HepG2 (cell line): ENCODE results near the gene STN1.

Experiments
- CEBPB ChIP-seq: IDR thresholded peaks from 2 replicates; pipeline ENCODE4 v1.6.1; 2011; ENCODE audit warnings: low read depth, low read length, improper control_type of control experiment, borderline replicate concordance
- IRX3 ChIP-seq: sonication (generic); formaldehyde crosslinking; IDR thresholded peaks from 2 replicates; pipeline ENCODE4 v1.8.1; 2023; ENCODE audit warnings: mild to moderate bottlenecking, low read depth, missing genetic modification reagents, borderline replicate concordance
- PAX8 ChIP-seq: sonication (generic); formaldehyde crosslinking; IDR thresholded peaks from 2 replicates; pipeline ENCODE4 v1.8.0; 2022; ENCODE audit warnings: mild to moderate bottlenecking, missing genetic modification reagents, borderline replicate concordance
- POLR2AphosphoS5 ChIP-seq: IDR thresholded peaks from 2 replicates; pipeline ENCODE4 v1.6.1; 2012; ENCODE audit warnings: low read depth, low read length
- SMC3 ChIP-seq: IDR thresholded peaks from 2 replicates; pipeline ENCODE4 v1.6.1; 2011; ENCODE audit warnings: low read length, improper control_type of control experiment
- ZNF674 ChIP-seq: sonication (generic); formaldehyde crosslinking; IDR thresholded peaks from 2 replicates; pipeline ENCODE4 v1.5.0; 2020; ENCODE audit warnings: low read depth, mild to moderate bottlenecking, missing genetic modification reagents
- TF ChIP-seq, protein P1 (sequence below): sonication (generic); formaldehyde crosslinking; IDR thresholded peaks from 2 replicates; pipeline ENCODE4 v1.4.0; 2020; ENCODE audit warnings: missing genetic modification reagents
- TF ChIP-seq, protein P2 (sequence below): IDR thresholded peaks from 2 replicates; pipeline ENCODE4 v1.6.1; 2012; ENCODE audit warnings: inconsistent platforms
- TF ChIP-seq, protein P3 (sequence below): sonication (generic); formaldehyde crosslinking; IDR thresholded peaks from 2 replicates; pipeline ENCODE4 v1.5.0; 2020; ENCODE audit warnings: mild to moderate bottlenecking, missing genetic modification reagents, moderate library complexity

DNA sequence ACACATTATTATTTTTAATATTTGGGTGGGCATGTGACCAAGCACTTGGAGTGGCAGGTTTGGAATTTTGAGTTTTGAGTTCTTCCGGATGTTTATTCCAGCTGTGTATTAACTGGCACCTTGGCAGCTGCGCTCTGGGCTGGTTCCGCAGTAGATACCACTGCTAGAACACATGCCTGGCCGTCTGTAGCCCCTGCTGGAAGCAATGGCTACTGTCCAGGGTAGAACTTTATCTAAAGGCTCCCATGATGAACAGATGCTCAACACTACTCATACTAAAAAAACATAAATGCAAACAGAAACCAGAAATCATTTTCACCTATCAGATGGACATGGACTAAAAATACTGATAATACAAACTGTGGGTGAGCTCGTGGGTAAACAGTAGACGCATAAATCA lies 43.3 kb downstream of the STN1 start:
- TF ChIP-seq SMC3: no peak
- no peak for TF ChIP-seq CEBPB
- no peak for TF ChIP-seq PAX8 (CRISPR knock-in tag)
- no peak for TF ChIP-seq ZNF674
- no peak for TF ChIP-seq IRX3
- TF ChIP-seq POLR2AphosphoS5: no peak
- TF ChIP-seq, protein P1, sequence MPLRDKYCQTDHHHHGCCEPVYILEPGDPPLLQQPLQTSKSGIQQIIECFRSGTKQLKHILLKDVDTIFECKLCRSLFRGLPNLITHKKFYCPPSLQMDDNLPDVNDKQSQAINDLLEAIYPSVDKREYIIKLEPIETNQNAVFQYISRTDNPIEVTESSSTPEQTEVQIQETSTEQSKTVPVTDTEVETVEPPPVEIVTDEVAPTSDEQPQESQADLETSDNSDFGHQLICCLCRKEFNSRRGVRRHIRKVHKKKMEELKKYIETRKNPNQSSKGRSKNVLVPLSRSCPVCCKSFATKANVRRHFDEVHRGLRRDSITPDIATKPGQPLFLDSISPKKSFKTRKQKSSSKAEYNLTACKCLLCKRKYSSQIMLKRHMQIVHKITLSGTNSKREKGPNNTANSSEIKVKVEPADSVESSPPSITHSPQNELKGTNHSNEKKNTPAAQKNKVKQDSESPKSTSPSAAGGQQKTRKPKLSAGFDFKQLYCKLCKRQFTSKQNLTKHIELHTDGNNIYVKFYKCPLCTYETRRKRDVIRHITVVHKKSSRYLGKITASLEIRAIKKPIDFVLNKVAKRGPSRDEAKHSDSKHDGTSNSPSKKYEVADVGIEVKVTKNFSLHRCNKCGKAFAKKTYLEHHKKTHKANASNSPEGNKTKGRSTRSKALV (CRISPR knock-in tag): no peak
- TF ChIP-seq, protein P2, sequence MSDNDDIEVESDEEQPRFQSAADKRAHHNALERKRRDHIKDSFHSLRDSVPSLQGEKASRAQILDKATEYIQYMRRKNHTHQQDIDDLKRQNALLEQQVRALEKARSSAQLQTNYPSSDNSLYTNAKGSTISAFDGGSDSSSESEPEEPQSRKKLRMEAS: no peak
- TF ChIP-seq, protein P3, sequence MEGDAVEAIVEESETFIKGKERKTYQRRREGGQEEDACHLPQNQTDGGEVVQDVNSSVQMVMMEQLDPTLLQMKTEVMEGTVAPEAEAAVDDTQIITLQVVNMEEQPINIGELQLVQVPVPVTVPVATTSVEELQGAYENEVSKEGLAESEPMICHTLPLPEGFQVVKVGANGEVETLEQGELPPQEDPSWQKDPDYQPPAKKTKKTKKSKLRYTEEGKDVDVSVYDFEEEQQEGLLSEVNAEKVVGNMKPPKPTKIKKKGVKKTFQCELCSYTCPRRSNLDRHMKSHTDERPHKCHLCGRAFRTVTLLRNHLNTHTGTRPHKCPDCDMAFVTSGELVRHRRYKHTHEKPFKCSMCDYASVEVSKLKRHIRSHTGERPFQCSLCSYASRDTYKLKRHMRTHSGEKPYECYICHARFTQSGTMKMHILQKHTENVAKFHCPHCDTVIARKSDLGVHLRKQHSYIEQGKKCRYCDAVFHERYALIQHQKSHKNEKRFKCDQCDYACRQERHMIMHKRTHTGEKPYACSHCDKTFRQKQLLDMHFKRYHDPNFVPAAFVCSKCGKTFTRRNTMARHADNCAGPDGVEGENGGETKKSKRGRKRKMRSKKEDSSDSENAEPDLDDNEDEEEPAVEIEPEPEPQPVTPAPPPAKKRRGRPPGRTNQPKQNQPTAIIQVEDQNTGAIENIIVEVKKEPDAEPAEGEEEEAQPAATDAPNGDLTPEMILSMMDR: no peak
